HepG2 (cell line): ENCODE measurements around the gene POU3F3. TPM values are rescaled to one million over a fixed set of nuclear protein-coding genes. Genes with fewer than 3 reads are reported as not detected.
A peak's percentile ranks its signal among the peaks of the same experiment; 100 is the strongest.

Experiments used
- ATAC-seq: fragments of 200-7000 bp; cut with Tn5 transposase; 3 replicates; pipeline ENCODE4 v1.9.1; 2020; ENCODE audit warnings: mild to moderate bottlenecking, moderate library complexity
- BruUV-seq: library from RNA; stranded (reverse); fragments of 400-500 nt; replicated peaks from 2 replicates; lab custom pipeline; 2021; lab: Mats Ljungman, UMichigan
- CTCF ChIA-PET: fragments of 300-600 bp; formaldehyde crosslinking; extraction: SDS; loops from one replicate; lab custom pipeline; 2021; ENCODE audit warnings: low total read pairs, inconsistent platforms, low intra/inter-chr PET ratio; lab: Yijun Ruan, JAX
- POLR2A ChIA-PET: fragments of 350-600 bp; sonication (Branson Sonifier 250); formaldehyde crosslinking; loops from one replicate; lab custom pipeline; 2020; ENCODE audit warnings: antibody characterized with exemption, inconsistent platforms; lab: Yijun Ruan, JAX
- DNase-seq: peaks from one replicate; pipeline ENCODE4 v3.0.0-alpha.2; 2015; ENCODE audit warnings: low spot score
- FAIRE-seq: peaks from 3 replicates; lab custom pipeline; 2011; peaks lifted over from hg19 to GRCh38; lab: Jason Lieb, UNC
- H2AFZ ChIP-seq: one replicate; pipeline ENCODE4 v1.6.1; 2011; ENCODE audit warnings: low read length, inconsistent platforms
- H3K27ac ChIP-seq: fragments of 300-600 bp; 3 replicates; pipeline ENCODE4 v1.8.0; 2011; ENCODE audit warnings: mixed run types, mild to moderate bottlenecking, mixed read lengths, low read length, inconsistent platforms; ENCODE audit not compliant: insufficient read depth; ENCODE audit errors: extremely low read length
- H3K27me3 ChIP-seq, 2 experiments: fragments of 200-600 bp in 1 of 2; 2 replicates in 1 of 2; 3 replicates in 1 of 2; pipeline versions ENCODE4 v1.6.0 to v1.8.0; 2011; ENCODE audit warnings: low read length in 2 of 2, mild to moderate bottlenecking in 2 of 2, moderate library complexity in 2 of 2, inconsistent platforms in 1 of 2; ENCODE audit not compliant: insufficient read depth in 2 of 2, control insufficient read depth in 1 of 2
- H3K36me3 ChIP-seq, 2 experiments: fragments of 200-600 bp in 1 of 2; replicated peaks in 1 of 2; 2 replicates in 1 of 2; 3 replicates in 1 of 2; pipeline versions ENCODE4 v1.5.1 to v1.8.0; 2011; ENCODE audit warnings: low read length in 2 of 2, inconsistent platforms in 1 of 2; ENCODE audit not compliant: insufficient read depth in 2 of 2, control insufficient read depth in 1 of 2
- H3K4me1 ChIP-seq: 2 replicates; pipeline ENCODE4 v1.5.1; 2012; ENCODE audit warnings: low read length, inconsistent platforms; ENCODE audit not compliant: insufficient read depth
- H3K4me2 ChIP-seq: 2 replicates; pipeline ENCODE4 v1.6.0; 2011; ENCODE audit warnings: low read depth, low read length, inconsistent platforms
- H3K4me3 ChIP-seq, 3 experiments: fragments of 200-600 bp in 1 of 3; sonication (generic), shearing (Covaris generic) in 1 of 3; replicated peaks in 1 of 3; 2 replicates each; pipeline ENCODE4 v1.5.1; 2011 to 2016; ENCODE audit warnings: low read length in 3 of 3, inconsistent platforms in 2 of 3, low read depth in 2 of 3, mild to moderate bottlenecking in 2 of 3, control low read depth in 1 of 3, mixed read lengths in 1 of 3; ENCODE audit not compliant: insufficient read depth in 1 of 3
- H3K79me2 ChIP-seq: one replicate; pipeline ENCODE4 v1.6.1; 2011; ENCODE audit warnings: low read length, inconsistent platforms; ENCODE audit not compliant: insufficient read depth
- H3K9ac ChIP-seq: 2 replicates; pipeline ENCODE4 v1.6.0; 2011; ENCODE audit warnings: mild to moderate bottlenecking, low read depth, low read length, inconsistent platforms; ENCODE audit not compliant: insufficient read depth
- H3K9me3 ChIP-seq: 2 replicates; pipeline ENCODE4 v1.5.1; 2012; ENCODE audit warnings: mild to moderate bottlenecking, low read length
- H4K20me1 ChIP-seq: 2 replicates; pipeline ENCODE4 v1.6.0; 2011; ENCODE audit warnings: inconsistent platforms, mild to moderate bottlenecking, low read length, moderate library complexity; ENCODE audit not compliant: insufficient read depth
- FIP1L1 ChIP-seq: fragments of 200-400 bp; formaldehyde crosslinking; IDR thresholded peaks from 2 replicates; pipeline ENCODE4 v1.6.1; 2018; ENCODE audit warnings: low read depth, mild to moderate bottlenecking, low read length, moderate library complexity, borderline replicate concordance; ENCODE audit not compliant: insufficient read depth
- HNF4A ChIP-seq: sonication (generic); formaldehyde crosslinking; IDR thresholded peaks from 2 replicates; pipeline ENCODE4 v1.4.0; 2020; ENCODE audit warnings: missing genetic modification reagents
- HOXA5 ChIP-seq: sonication (generic); formaldehyde crosslinking; IDR thresholded peaks from 2 replicates; pipeline ENCODE4 v1.4.0; 2020; ENCODE audit warnings: missing genetic modification reagents
- MAFK ChIP-seq, 2 experiments: IDR thresholded peaks in 1 of 2; conservative IDR thresholded peaks in 1 of 2; 2 replicates each; pipeline ENCODE4 v1.6.1; 2011; ENCODE audit warnings: improper control_type of control experiment in 2 of 2, low read length in 2 of 2
- NFE2 ChIP-seq: sonication (generic); formaldehyde crosslinking; IDR thresholded peaks from 2 replicates; pipeline ENCODE4 v1.4.0; 2020; ENCODE audit warnings: missing genetic modification reagents
- NFE2L2 ChIP-seq: fragments of 150-350 bp; IDR thresholded peaks from 2 replicates; pipeline ENCODE4 v1.6.1; 2014; ENCODE audit warnings: low read length
- PITX1 ChIP-seq: sonication (generic); formaldehyde crosslinking; IDR thresholded peaks from 2 replicates; pipeline ENCODE4 v1.5.1; 2020; ENCODE audit warnings: mild to moderate bottlenecking, missing genetic modification reagents
- RFXANK ChIP-seq: IDR thresholded peaks from 2 replicates; pipeline ENCODE4 v1.6.1; 2016
- ZMYM4 ChIP-seq: sonication (generic); formaldehyde crosslinking; IDR thresholded peaks from 2 replicates; pipeline ENCODE4 v1.8.1; 2023; ENCODE audit warnings: mild to moderate bottlenecking, missing genetic modification reagents
- ZNF501 ChIP-seq: sonication (generic); formaldehyde crosslinking; IDR thresholded peaks from 2 replicates; pipeline ENCODE4 v1.5.1; 2020; ENCODE audit warnings: mild to moderate bottlenecking, moderate library complexity, missing genetic modification reagents
- ZNF569 ChIP-seq: sonication (generic); formaldehyde crosslinking; IDR thresholded peaks from 2 replicates; pipeline ENCODE4 v1.5.0; 2020; ENCODE audit warnings: mild to moderate bottlenecking, missing genetic modification reagents, moderate library complexity, borderline replicate concordance
- ZNF792 ChIP-seq: IDR thresholded peaks from 2 replicates; pipeline ENCODE4 v1.6.1; 2016
- ZNF839 ChIP-seq: sonication (generic); formaldehyde crosslinking; IDR thresholded peaks from 2 replicates; pipeline ENCODE4 v1.4.0; 2020; ENCODE audit warnings: missing genetic modification reagents, mild to moderate bottlenecking, borderline replicate concordance
- WGBS: methylation state at CpG from one replicate; pipeline ENCODE4 v1.1.6; 2017; ENCODE audit warnings: low lambda C conversion rate; 5-methylcytosine and 5-hydroxymethylcytosine counted together
- in situ Hi-C: cut with HindIII; loops from 2 replicates; pipeline ENCODE4 v1.10.0; 2017; ENCODE audit warnings: low pct_unique_long_range_greater_than_20kb; ENCODE audit not compliant: extremely low pct_ligation_motif_present
- intact Hi-C: fragments of 100-400 bp; cut with micrococcal nuclease; formaldehyde crosslinking; loops from one replicate; pipeline ENCODE4 v1.10.0; 2022; ENCODE audit not compliant: unreplicated experiment
- polyA plus RNA-seq, 8 experiments: library from polyadenylated mRNA; depleted of rRNA in 3 of 8; stranded (reverse) in 7 of 8; unstranded in 1 of 8; fragments of >200 nt; fragmentation: Illumina TruSeq in 4 of 8; extraction: Trizol in 4 of 8; gene quantifications; 2 replicates each; pipeline versions ENCODE4 v1.2.1 to v1.2.3, GENCODE V29; 2011 to 2016; ENCODE audit warnings: low read depth in 4 of 8, missing spikeins in 1 of 8, mixed read lengths in 1 of 8; ENCODE audit not compliant: insufficient read depth in 1 of 8
- total RNA-seq, 5 experiments: library from RNA; depleted of rRNA; stranded (reverse); fragments of >200 nt; fragmentation: Illumina TruSeq; extraction: Trizol; gene quantifications; 2 replicates each; pipeline ENCODE4 v1.2.3, GENCODE V29; 2016; ENCODE audit warnings: low read depth in 1 of 5

The POU3F3 gene
- total and polyA plus RNA-seq, 2 of the 13 experiments (the other 11 are each of a cell fraction or from before 2014, with no cell fraction given): not detected

- Histone ChIP-seq H3K4me3 (no peak overlapping the region), H3K36me3 (no peaks in the 10 kb centered on the region)
- TF ChIP-seq ZNF569 (CRISPR knock-in tag) (no peak), RFXANK (CRISPR knock-in tag) (no peak), ZMYM4 (CRISPR knock-in tag) (no peak), ZNF501 (CRISPR knock-in tag) (no peak), HOXA5 (CRISPR knock-in tag) (no peak)
- TF ChIP-seq, all 625 proteins: peak for 0
- Histone ChIP-seq H3K4me2 (no peak overlapping the region), H3K9ac (no peak overlapping the region), H3K27ac (no peak overlapping the region), H4K20me1 (no peaks in the 10 kb centered on the region), H3K9me3 (no peaks in the 10 kb centered on the region), H3K27me3 (peaks cover 5 to 34% of the 10 kb centered on the region in 2 experiments), H2AFZ (no peak overlapping the region), H3K79me2 (no peaks in the 10 kb centered on the region), H3K4me1 (no peaks in the 10 kb centered on the region)
- FAIRE-seq (no peak), ATAC-seq (no peak), DNase-seq (no peak)
- ChIA-PET POLR2A (no interaction called here), CTCF (no interaction called here)
- in situ Hi-C loops: no loop called here
- no TSS peak for BruUV-seq
- intact Hi-C loops: no loop called here
- WGBS: 19% methylated on average over 2 of the region's 2 CpGs
These were observed 12.2 kb upstream of the POU3F3 start for GRCh38 chr2:104841744-104842143.

GRCh38 chr2:104844807-104845551 is 8.9 kb upstream of the POU3F3 start:
- Histone ChIP-seq H4K20me1 (no peaks in the 10 kb centered on the region), H3K79me2 (no peaks in the 10 kb centered on the region), H3K9me3 (no peaks in the 10 kb centered on the region), H3K4me1 (no peaks in the 10 kb centered on the region), H2AFZ (no peak overlapping the region), H3K4me3 (peak overlapping the region in 1 of 3 experiments; percentile 11; a peak in 1 of 6 replicates), H3K9ac (no peak overlapping the region), H3K36me3 (no peaks in the 10 kb centered on the region), H3K27ac (no peak overlapping the region), H3K4me2 (peak overlapping the region; percentile 4; the same call in 1 of the 2 replicates), H3K27me3 (peaks cover 5 to 54% of the 10 kb centered on the region in 2 experiments)
- BruUV-seq: no TSS peak
- TF ChIP-seq ZNF792 (CRISPR knock-in tag): no peak
- peak; percentile 27; a peak in 1 of 4 replicates for TF ChIP-seq MAFK (conservative IDR thresholded peaks at IDR 0.05 in 1 of 2, IDR thresholded peaks at IDR 0.05 in 1 of 2; ENCODE audit: low read length in 2 of 2)
- no peak for TF ChIP-seq ZNF839 (CRISPR knock-in tag)
- peak; percentile 82 for TF ChIP-seq NFE2L2
- TF ChIP-seq NFE2: peak; percentile 36; the same call in 1 of the 2 replicates
- TF ChIP-seq FIP1L1: no peak
- TF ChIP-seq HNF4A (CRISPR knock-in tag): no peak
- TF ChIP-seq PITX1: no peak
- ATAC-seq (peak; percentile 49), FAIRE-seq (no peak), DNase-seq (no peak)
- CTCF ChIA-PET: no interaction called here
- in situ Hi-C loops: no loop called here
- POLR2A ChIA-PET: no interaction called here
- intact Hi-C loops: no loop called here
- whole genome bisulfite sequencing: 27% methylated on average over 38 of the region's 56 CpGs
